IPS-18c (cell line): ENCODE measurements around the gene LEFTY2.
A peak's percentile ranks its signal among the peaks of the same experiment; 100 is the strongest.

Source experiments
- H3K4me3 ChIP-seq: 2 replicates; pipeline ENCODE4 v1.7.0; 2013; ENCODE audit warnings: low read depth, mild to moderate bottlenecking, low read length, moderate library complexity; ENCODE audit not compliant: insufficient read depth
- H3K9me3 ChIP-seq: one replicate; pipeline ENCODE4 v1.6.1; 2013; ENCODE audit warnings: mild to moderate bottlenecking, low read length, moderate library complexity; ENCODE audit not compliant: control insufficient read depth, insufficient read depth

Gene LEFTY2

GRCh38 chr1:225917536-225917935 is 23.5 kb downstream of the LEFTY2 start:
- Histone ChIP-seq H3K9me3 (peaks cover 2% of the 10 kb centered on the region), H3K4me3 (no peak overlapping the region)

GRCh38 chr1:225917101-225917500 is 23.9 kb downstream of the LEFTY2 start:
- Histone ChIP-seq H3K9me3 (peaks cover 2% of the 10 kb centered on the region), H3K4me3 (no peak overlapping the region)

GRCh38 chr1:225915538-225915991 is 25.5 kb downstream of the LEFTY2 start:
- no peaks in the 10 kb centered on the region for H3K9me3 ChIP-seq
- H3K4me3 ChIP-seq: no peak overlapping the region

- H3K9me3 ChIP-seq: no peaks in the 10 kb centered on the region
- H3K4me3 ChIP-seq: no peak overlapping the region
Measured at GRCh38 chr1:225914947-225915346, 26.1 kb downstream of the LEFTY2 start.

GRCh38 chr1:225914391-225914790 is 26.6 kb downstream of the LEFTY2 start:
- no peaks in the 10 kb centered on the region for H3K9me3 ChIP-seq
- H3K4me3 ChIP-seq: no peak overlapping the region

- Histone ChIP-seq H3K9me3 (no peaks in the 10 kb centered on the region), H3K4me3 (0 out of 2 replicates have a peak overlapping the region, but pooled peaks have one; percentile 9)
Measured at GRCh38 chr1:225911191-225912130, 29.6 kb downstream of the LEFTY2 start.

- Histone ChIP-seq H3K4me3 (no peak overlapping the region), H3K9me3 (no peaks in the 10 kb centered on the region)
Measured at GRCh38 chr1:225909477-225909876, 31.5 kb downstream of the LEFTY2 start.

GRCh38 chr1:225908773-225909172 is 32.2 kb downstream of the LEFTY2 start:
- no peak overlapping the region for H3K4me3 ChIP-seq
- no peaks in the 10 kb centered on the region for H3K9me3 ChIP-seq

- H3K9me3 ChIP-seq: no peaks in the 10 kb centered on the region
- H3K4me3 ChIP-seq: no peak overlapping the region
Measured at GRCh38 chr1:225908013-225908640, 32.9 kb downstream of the LEFTY2 start.

GRCh38 chr1:225907341-225907740 is 33.7 kb downstream of the LEFTY2 start:
- Histone ChIP-seq H3K9me3 (no peaks in the 10 kb centered on the region), H3K4me3 (no peak overlapping the region)

GRCh38 chr1:225906467-225906866 is 34.6 kb downstream of the LEFTY2 start:
- H3K4me3 ChIP-seq: no peak overlapping the region
- H3K9me3 ChIP-seq: no peaks in the 10 kb centered on the region

- Histone ChIP-seq H3K9me3 (no peaks in the 10 kb centered on the region), H3K4me3 (no peak overlapping the region)
Measured at GRCh38 chr1:225903623-225904022, 37.4 kb downstream of the LEFTY2 start.

- H3K4me3 ChIP-seq: no peak overlapping the region; the same call in 1 of the 2 replicates
Measured at GRCh38 chr1:225899044-225899925, 41.7 kb downstream of the LEFTY2 start.

GRCh38 chr1:225897595-225898514 is 43.2 kb downstream of the LEFTY2 start:
- H3K4me3 ChIP-seq: no peak overlapping the region
- H3K9me3 ChIP-seq: no peaks in the 10 kb centered on the region

More at GRCh38 chr1:225899044-225899925, 41.7 kb downstream of the LEFTY2 start:
- H3K9me3 ChIP-seq: no peaks in the 10 kb centered on the region

- no peak overlapping the region for H3K4me3 ChIP-seq
- H3K9me3 ChIP-seq: no peaks in the 10 kb centered on the region
Measured at GRCh38 chr1:225896937-225897549, 44.0 kb downstream of the LEFTY2 start.

- no peaks in the 10 kb centered on the region for H3K9me3 ChIP-seq
- H3K4me3 ChIP-seq: no peak overlapping the region
Measured at GRCh38 chr1:225896494-225896893, 44.5 kb downstream of the LEFTY2 start.
